Measurements from ENCODE around the gene HSD17B11.

- TF ChIP-seq MAX (IDR thresholded peaks at IDR 0.05; ENCODE audit: low read depth, low read length) (no peak), CTCF (IDR thresholded peaks at IDR 0.05; ENCODE audit: low read depth, low read length) (no peak), POLR2A (IDR thresholded peaks at IDR 0.05; ENCODE audit: extremely low read depth, insufficient read length) (no peak)
These were observed 104.0 kb downstream of the HSD17B11 start for GRCh38 chr4:87286970-87287369.
